SW480 (cell line): ENCODE data around the gene ZNF525.
A peak's percentile ranks its signal among the peaks of the same experiment; 100 is the strongest.
"Not testable (repeated sequence)": the region's sequence is repeated elsewhere in the genome, so short reads cannot be mapped to it uniquely, and the experiment has no call there.

Source experiments
- DNase-seq: peaks from one replicate; pipeline ENCODE4 v3.0.0-alpha.2; 2016; ENCODE audit warnings: low spot score

The ZNF525 gene

DNA sequence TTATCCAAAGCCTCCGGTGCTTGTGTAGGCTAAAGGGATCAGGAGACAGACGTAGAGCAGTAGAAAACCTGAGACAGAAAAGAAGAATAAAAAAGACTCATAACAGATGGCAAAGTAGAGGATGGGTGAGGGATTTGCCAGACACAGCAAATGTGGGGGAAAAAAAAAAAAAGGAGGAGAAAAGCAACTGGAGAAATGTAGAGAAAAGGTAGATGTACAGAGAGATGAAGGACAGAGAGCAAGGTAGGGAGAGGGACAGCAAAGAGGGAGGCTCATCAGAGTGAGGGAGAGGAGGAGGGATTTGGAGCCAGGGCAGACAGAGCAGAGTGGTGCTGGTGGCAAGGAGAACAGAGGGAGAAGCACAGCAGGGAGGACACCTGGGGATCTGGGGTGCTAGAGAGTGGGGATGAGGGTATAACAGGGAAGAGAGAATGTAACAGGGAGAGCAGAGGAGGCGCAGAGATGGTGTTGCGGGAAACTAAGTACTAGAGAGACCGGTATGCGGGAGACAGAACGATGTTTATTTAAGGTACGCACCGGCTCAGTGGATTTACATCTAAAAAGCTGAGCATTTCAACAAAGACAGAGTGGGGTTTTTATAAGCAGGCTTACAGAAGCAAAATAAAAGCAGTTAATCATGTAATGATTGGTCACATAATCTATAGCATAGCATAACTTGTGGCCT lies 30.5 kb downstream of the ZNF525 start:
- not testable (repeated sequence) for DNase-seq

DNA sequence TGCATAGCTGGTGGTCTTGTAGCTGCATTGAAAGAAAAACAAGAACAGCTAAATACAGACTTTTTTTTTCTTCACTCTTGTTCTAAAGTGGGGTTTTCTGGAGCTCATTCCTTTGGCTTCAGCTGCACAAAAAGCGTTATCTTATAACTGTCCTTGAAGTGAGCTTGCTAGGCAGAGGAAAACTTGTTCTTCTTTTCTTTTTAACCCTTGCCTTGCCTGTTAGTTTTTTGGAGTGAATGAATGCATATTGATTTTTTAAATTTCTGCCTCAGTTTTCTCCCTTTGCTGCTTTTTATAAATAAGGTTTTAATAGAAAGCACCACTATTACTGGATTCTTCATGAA lies 31.0 kb downstream of the ZNF525 start:
- DNase-seq: no peak

DNA sequence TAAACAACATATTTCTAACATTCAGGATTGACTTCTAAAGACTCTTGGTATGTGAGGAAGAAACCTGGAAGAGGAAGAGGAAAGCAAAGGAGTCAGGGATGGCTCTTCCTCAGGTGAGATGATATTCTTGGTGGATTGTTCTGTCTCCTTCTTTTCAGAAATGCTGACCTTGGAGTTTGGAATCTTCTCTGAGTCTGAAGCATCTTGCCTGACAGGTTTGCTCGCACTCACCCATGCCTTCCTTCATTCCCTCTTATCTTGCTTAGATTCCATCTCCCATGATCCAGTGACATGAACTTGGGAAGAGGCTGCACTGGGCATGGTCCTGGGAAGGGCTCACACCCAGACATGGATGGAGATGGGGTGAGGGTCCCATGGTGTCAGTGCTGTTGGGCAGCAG lies 32.4 kb downstream of the ZNF525 start:
- not testable (repeated sequence) for DNase-seq

DNA sequence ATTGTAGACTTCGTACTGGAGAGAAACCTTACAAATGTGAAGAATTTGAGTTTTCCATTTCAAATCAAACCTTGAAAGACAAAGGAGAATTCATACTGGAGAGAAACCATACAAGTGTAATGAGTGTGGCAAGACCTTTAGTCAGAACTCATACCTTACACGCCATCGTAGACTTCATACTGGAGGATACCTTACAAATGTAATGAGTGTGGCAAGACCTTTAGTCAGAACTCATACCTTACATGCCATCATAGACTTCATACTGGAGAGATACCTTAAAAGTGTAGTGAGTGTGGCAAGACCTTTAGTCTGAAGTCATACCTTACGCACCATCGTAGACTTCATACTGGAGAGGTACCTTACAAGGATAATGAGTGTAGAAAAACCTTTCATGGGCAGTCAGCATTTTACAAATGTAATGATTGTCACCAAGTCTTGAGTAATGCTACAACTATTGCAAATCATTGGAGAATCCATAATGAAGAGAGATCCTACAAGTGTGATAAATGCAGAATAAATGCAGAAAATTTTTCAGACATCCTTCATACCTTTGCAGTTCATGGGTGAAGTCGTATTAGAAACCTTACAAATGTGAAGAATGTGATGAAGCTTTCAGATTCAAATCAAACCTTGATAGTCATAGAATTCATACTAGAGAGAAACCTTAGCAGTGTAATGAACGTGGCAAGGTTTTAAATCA lies 44.1 kb downstream of the ZNF525 start:
- DNase-seq: no peak

DNA sequence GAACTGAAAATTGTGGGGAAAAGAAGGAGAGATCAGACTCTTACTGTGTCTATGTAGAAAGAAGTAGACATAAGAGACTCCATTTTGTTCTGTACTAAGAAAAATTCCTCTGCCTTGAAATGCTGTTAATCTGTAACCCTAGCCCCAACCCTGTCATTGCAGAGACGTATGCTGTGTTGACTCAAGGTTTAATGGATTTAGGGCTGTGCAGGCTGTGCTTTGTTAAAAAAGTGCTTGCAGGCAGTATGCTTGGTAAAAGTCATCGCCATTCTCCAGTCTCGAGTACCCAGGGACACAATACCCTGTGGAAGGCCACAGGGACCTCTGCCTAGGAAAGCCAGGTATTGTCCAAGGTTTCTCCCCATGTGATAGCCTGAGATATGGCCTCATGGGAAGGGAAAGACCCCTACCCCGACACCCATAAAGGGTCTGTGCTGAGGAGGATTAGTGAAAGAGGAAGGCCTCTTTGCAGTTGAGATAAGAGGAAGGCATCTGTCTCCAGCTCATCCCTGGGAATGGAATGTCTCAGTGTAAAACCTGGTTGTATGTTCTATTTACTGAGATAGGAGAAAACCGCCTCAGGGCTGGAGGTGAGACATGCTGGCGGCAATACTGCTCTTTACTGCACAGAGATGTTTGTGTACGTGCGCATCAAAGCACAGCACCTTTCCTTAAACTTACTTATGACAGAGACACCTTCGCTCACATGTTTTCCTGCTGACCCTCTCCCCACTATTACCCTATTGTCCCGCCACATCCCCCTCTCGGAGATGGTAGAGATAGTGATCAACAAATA lies 55.2 kb downstream of the ZNF525 start:
- not testable (repeated sequence) for DNase-seq

DNA sequence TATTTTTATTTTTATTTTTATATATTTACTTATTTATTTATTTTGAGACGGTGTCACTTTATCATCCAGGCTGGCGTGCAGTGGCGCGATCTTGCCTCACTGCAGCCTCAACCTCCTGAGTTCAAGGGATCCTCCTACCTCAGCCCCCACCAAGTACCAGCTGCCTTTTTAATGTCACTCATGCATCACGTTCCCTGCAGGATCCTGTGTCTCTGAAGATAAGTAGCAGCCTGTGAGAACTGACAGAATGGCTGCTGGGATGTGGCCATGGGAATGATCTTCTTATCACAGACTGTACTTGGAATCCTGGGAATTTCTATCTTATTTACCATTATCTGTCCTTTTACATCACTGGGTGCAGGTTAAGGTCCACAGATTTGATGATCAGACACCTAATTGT lies 57.0 kb downstream of the ZNF525 start:
- no peak for DNase-seq

DNA sequence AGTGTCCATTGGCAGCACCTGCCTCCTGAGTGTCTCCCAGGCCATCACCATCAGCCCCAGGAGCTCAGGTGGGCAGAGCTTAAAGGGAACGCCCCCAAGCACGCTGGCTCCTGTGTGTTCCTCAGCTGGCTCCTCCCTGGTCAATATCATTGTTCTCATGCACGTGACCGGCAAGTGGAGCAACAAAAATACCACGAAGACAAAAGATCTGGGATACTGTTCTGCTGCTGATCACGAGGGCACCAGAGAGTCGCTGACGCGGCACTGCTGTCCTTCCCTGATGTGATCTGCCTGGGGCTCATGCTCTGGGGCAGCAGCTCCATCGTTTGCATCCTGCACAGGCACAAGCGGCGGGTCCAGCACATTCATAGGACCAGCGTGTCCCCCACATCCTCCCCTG lies 57.6 kb downstream of the ZNF525 start:
- DNase-seq: not testable (repeated sequence)

DNA sequence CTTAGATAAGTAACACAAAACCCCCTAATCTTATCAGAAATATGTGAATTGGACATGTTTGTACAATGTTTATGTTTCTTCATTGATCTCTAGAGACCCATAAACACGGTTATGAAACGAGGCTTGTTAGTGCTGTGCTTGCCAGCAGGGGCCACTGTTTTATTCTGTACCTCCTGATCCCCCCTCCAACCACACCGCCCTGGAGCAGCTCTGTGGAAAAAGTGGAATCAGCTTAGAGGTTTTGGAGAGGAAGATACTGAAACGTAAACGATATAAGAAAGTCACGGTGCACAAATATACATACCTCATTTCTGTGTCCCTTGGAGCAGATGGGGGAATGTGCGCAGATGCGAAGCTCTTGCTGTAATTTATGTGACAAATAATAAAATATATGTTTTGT lies 58.2 kb downstream of the ZNF525 start:
- not testable (repeated sequence) for DNase-seq

DNA sequence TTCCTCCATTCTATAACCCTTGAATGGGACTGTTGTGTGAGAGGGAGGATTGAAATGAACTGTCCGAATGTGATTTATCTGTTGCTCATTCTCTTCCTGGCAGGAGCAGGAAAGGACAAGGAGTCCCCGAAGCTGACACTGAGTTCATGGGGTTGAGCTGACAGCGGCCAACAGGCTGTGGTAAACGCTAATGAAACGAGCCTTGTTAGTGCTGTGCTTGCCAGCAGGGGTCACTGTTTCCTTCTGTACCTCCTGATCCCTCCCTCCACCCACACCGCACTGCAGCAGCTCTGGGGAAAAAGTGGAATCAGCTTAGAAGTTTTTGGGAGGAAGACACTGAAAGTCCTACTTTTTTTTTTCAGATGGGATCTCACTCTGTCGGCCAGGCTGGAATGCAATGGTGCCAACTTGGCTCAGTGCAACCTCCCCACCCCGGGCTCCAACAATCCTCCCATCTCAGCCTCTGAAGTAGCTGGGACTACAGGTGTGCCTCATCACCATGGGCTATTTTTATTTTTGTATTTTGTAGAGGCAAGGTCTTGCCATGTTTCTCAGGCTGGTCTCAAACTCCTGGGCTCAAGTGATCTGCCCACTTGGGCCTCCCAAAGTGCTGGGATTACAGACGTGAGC lies 59.6 kb downstream of the ZNF525 start:
- DNase-seq: no peak

DNA sequence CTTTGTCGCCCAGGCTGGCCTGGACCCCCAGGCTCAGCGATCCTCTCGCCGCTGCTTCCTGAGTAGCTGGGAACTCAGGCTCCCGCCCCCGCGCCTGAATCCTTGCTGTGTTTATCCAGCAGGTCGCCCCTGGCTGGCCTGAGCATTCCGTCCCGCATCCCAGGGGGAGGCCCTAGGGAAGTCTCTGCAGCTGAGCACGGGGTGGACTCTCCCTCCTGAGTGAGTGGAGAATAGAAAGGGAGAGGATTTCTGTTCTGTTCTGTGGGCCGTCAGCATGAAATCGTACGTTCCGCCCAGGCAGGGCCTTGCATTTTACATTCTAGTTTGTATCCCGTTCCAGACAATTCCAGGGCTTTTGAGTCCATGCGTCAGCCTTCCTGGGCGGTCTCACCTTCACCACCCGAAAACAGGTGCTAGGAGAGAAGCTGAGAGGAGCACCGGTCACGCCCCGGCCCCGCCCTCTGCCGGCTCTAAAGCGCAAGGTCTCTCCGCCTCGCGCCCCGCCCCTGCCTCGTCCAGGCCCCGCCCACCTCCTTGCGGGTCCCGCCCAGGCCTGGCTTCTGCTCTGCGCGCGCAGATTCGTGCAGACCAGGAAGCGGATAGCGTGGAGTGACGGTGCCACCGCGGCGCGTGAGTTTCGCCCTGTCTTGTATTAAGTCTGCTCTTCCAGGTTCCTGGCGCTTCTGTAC lies 66.0 kb downstream of the ZNF525 start, which contains the start of gene ZNF761:
TSS of gene ZNF761 (plus strand) at position 586 of the 689 bp plus-strand sequence. CDS start 15,285 bp downstream, outside the sequence.
- DNase-seq: peak; percentile 98

DNA sequence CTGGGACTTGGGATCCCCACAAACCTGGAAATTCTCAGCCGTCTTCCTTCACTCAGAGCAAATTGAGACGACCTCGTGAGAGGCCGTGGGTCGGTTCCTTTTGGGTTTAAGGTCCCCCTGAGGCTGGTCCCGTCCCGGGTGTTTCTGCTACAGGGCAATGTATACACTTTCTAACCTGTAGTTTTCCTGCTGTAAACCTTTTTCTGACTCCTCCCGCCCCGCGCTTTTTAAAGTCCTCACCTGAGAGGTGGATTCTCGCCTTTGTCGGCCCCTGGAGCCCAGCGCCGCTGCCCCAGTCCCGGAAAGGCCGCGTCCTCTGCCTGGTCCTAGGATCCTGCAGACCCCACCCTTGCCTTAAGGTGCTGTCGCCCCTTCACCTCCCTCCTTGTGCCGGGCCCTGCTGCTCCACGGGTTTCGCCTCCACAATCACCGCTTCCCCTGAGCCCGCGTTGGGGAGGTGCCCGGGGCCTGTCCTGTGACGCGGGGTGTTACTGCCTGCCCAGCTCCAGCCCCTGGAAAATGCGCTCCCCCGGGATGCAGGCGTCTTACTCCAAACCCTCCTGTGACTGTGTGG lies 66.7 kb downstream of the ZNF525 start:
- no peak for DNase-seq
